HepG2 (cell line): ENCODE data around the gene TSPAN9. TPM values are rescaled to one million over a fixed set of nuclear protein-coding genes. Genes with fewer than 3 reads are reported as not detected.

Source experiments
- ATF1 ChIP-seq: IDR thresholded peaks from 2 replicates; pipeline ENCODE4 v1.6.1; 2016; ENCODE audit warnings: mild to moderate bottlenecking, control low read depth
- HNF4G ChIP-seq, 2 experiments: sonication (generic) in 1 of 2; formaldehyde crosslinking in 1 of 2; IDR thresholded peaks; 2 replicates each; pipeline versions ENCODE4 v1.4.0 to v1.6.1; 2011 to 2020; ENCODE audit warnings: borderline replicate concordance in 2 of 2, low read depth in 2 of 2, mild to moderate bottlenecking in 2 of 2, low read length in 1 of 2, missing genetic modification reagents in 1 of 2, moderate library complexity in 1 of 2
- KDM5B ChIP-seq: sonication (generic); formaldehyde crosslinking; IDR thresholded peaks from 2 replicates; pipeline ENCODE4 v1.4.0; 2020; ENCODE audit warnings: missing genetic modification reagents, mild to moderate bottlenecking, borderline replicate concordance
- NR2C2 ChIP-seq: sonication (generic); formaldehyde crosslinking; IDR thresholded peaks from 2 replicates; pipeline ENCODE4 v1.4.0; 2020; ENCODE audit warnings: missing genetic modification reagents, mild to moderate bottlenecking, moderate library complexity, borderline replicate concordance
- POLR2AphosphoS5 ChIP-seq: IDR thresholded peaks from 2 replicates; pipeline ENCODE4 v1.6.1; 2012; ENCODE audit warnings: low read depth, low read length
- REL ChIP-seq: sonication (generic); formaldehyde crosslinking; conservative IDR thresholded peaks from 2 replicates; pipeline ENCODE4 v1.8.0; 2022; ENCODE audit warnings: mild to moderate bottlenecking, missing genetic modification reagents, moderate library complexity
- ZIK1 ChIP-seq: sonication (generic); formaldehyde crosslinking; IDR thresholded peaks from 2 replicates; pipeline ENCODE4 v1.5.0; 2020; ENCODE audit warnings: mild to moderate bottlenecking, low read depth, missing genetic modification reagents, borderline replicate concordance
- ZNF24 ChIP-seq: fragments of 450-650 bp; IDR thresholded peaks from 2 replicates; pipeline ENCODE4 v1.6.1; 2017; ENCODE audit warnings: antibody characterized with exemption, mild to moderate bottlenecking
- ZNF256 ChIP-seq: sonication (generic); formaldehyde crosslinking; conservative IDR thresholded peaks from 2 replicates; pipeline ENCODE4 v1.4.0; 2020; ENCODE audit warnings: missing genetic modification reagents
- ZNF343 ChIP-seq: sonication (generic); formaldehyde crosslinking; IDR thresholded peaks from 2 replicates; pipeline ENCODE4 v1.4.0; 2020; ENCODE audit warnings: mild to moderate bottlenecking, missing genetic modification reagents
- ZNF44 ChIP-seq: sonication (generic); formaldehyde crosslinking; IDR thresholded peaks from 2 replicates; pipeline ENCODE4 v1.5.1; 2020; ENCODE audit warnings: mild to moderate bottlenecking, missing genetic modification reagents
- ZNF556 ChIP-seq: sonication (generic); formaldehyde crosslinking; IDR thresholded peaks from 2 replicates; pipeline ENCODE4 v1.4.0; 2020; ENCODE audit warnings: mild to moderate bottlenecking, missing genetic modification reagents, borderline replicate concordance
- ZNF567 ChIP-seq: sonication (generic); formaldehyde crosslinking; IDR thresholded peaks from 2 replicates; pipeline ENCODE4 v1.8.1; 2023; ENCODE audit warnings: mild to moderate bottlenecking, missing genetic modification reagents, borderline replicate concordance
- ZSCAN25 ChIP-seq: sonication (generic); formaldehyde crosslinking; IDR thresholded peaks from 2 replicates; pipeline ENCODE4 v1.8.0; 2022; ENCODE audit warnings: mild to moderate bottlenecking, missing genetic modification reagents
- polyA plus RNA-seq, 8 experiments: library from polyadenylated mRNA; depleted of rRNA in 3 of 8; stranded (reverse) in 7 of 8; unstranded in 1 of 8; fragments of >200 nt; fragmentation: Illumina TruSeq in 4 of 8; extraction: Trizol in 4 of 8; gene quantifications; 2 replicates each; pipeline versions ENCODE4 v1.2.1 to v1.2.3, GENCODE V29; 2011 to 2016; ENCODE audit warnings: low read depth in 4 of 8, missing spikeins in 1 of 8, mixed read lengths in 1 of 8; ENCODE audit not compliant: insufficient read depth in 1 of 8
- total RNA-seq, 5 experiments: library from RNA; depleted of rRNA; stranded (reverse); fragments of >200 nt; fragmentation: Illumina TruSeq; extraction: Trizol; gene quantifications; 2 replicates each; pipeline ENCODE4 v1.2.3, GENCODE V29; 2016; ENCODE audit warnings: low read depth in 1 of 5
- TF ChIP-seq, protein P1 (sequence below): fragments of 450-650 bp; IDR thresholded peaks from 2 replicates; pipeline ENCODE4 v1.6.1; 2016
- TF ChIP-seq, protein P2 (sequence below): IDR thresholded peaks from 2 replicates; pipeline ENCODE4 v1.6.1; 2012; ENCODE audit warnings: low read depth, low read length, improper control_type of control experiment
- TF ChIP-seq, protein P3 (sequence below): sonication (generic); formaldehyde crosslinking; IDR thresholded peaks from 2 replicates; pipeline ENCODE4 v1.4.0; 2020; ENCODE audit warnings: mild to moderate bottlenecking, missing genetic modification reagents
- TF ChIP-seq, protein P4 (sequence below): sonication (generic); formaldehyde crosslinking; IDR thresholded peaks from 2 replicates; pipeline ENCODE4 v1.4.0; 2020; ENCODE audit warnings: missing genetic modification reagents, borderline replicate concordance

The TSPAN9 gene
- total and polyA plus RNA-seq, 2 of the 13 experiments (the other 11 are each of a cell fraction or from before 2014, with no cell fraction given), result 18.1 to 42.3 TPM

DNA sequence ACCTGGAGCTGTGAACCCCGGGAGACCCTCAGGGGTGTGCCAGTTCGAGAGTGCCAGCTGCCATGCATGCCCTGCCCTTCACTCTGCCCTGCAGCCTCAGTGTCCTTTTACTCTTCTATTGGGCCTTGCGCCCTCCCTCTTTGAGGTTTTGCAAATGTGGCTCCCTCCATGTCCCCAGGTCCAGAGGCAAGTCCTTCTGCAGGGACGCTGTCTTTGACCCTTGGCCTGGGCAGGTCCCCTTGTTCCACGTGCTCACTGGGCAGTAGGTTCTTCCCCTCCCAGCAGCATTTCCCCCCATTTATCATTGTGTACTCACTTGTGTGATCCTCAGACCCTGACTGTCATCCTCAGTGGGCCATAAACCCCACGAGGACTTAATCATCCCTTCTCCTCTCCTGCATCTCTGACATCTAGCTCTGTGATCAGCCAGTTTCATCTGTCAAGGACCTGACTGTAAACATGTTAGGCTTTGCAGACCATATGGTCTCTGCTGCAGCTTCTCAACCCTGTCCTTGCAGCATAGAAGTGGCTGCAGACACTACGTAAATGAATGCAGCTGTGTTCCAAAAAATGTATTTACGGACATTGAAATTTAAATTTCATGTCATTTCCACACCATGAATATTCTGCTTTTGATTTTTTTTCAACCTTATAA, 36.6 kb downstream of the TSPAN9 start (continued):
- TF ChIP-seq, protein P1, sequence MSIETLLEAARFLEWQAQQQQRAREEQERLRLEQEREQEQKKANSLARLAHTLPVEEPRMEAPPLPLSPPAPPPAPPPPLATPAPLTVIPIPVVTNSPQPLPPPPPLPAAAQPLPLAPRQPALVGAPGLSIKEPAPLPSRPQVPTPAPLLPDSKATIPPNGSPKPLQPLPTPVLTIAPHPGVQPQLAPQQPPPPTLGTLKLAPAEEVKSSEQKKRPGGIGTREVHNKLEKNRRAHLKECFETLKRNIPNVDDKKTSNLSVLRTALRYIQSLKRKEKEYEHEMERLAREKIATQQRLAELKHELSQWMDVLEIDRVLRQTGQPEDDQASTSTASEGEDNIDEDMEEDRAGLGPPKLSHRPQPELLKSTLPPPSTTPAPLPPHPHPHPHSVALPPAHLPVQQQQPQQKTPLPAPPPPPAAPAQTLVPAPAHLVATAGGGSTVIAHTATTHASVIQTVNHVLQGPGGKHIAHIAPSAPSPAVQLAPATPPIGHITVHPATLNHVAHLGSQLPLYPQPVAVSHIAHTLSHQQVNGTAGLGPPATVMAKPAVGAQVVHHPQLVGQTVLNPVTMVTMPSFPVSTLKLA, result no peak
- no peak for TF ChIP-seq ZIK1 (CRISPR knock-in tag)
- no peak for TF ChIP-seq REL (CRISPR knock-in tag)
- TF ChIP-seq ZNF256 (CRISPR knock-in tag), result no peak
- TF ChIP-seq ZNF24, result no peak
- TF ChIP-seq, protein P2, sequence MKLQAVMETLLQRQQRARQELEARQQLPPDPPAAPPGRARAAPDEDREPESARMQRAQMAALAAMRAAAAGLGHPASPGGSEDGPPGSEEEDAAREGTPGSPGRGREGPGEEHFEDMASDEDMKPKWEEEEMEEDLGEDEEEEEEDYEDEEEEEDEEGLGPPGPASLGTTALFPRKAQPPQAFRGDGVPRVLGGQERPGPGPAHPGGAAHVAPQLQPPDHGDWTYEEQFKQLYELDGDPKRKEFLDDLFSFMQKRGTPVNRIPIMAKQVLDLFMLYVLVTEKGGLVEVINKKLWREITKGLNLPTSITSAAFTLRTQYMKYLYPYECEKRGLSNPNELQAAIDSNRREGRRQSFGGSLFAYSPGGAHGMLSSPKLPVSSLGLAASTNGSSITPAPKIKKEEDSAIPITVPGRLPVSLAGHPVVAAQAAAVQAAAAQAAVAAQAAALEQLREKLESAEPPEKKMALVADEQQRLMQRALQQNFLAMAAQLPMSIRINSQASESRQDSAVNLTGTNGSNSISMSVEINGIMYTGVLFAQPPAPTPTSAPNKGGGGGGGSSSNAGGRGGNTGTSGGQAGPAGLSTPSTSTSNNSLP, result no peak
- no peak for TF ChIP-seq ZNF556 (CRISPR knock-in tag)
- peak; percentile 46; the same call in 1 of the 2 replicates for TF ChIP-seq HNF4G (IDR thresholded peaks at IDR 0.05; ENCODE audit: borderline replicate concordance, low read depth, low read length)
- no peak for TF ChIP-seq HNF4G (CRISPR knock-in tag; IDR thresholded peaks at IDR 0.05; ENCODE audit: borderline replicate concordance, low read depth)
- no peak for TF ChIP-seq KDM5B
- no peak for TF ChIP-seq POLR2AphosphoS5
- peak; percentile 33; the same call in 1 of the 2 replicates for TF ChIP-seq NR2C2 (CRISPR knock-in tag)
- TF ChIP-seq, protein P3, sequence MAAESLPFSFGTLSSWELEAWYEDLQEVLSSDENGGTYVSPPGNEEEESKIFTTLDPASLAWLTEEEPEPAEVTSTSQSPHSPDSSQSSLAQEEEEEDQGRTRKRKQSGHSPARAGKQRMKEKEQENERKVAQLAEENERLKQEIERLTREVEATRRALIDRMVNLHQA, result no peak
- TF ChIP-seq ZNF44 (CRISPR knock-in tag), result no peak
- no peak for TF ChIP-seq ZSCAN25
- TF ChIP-seq ZNF343 (CRISPR knock-in tag), result no peak
- TF ChIP-seq, protein P4, sequence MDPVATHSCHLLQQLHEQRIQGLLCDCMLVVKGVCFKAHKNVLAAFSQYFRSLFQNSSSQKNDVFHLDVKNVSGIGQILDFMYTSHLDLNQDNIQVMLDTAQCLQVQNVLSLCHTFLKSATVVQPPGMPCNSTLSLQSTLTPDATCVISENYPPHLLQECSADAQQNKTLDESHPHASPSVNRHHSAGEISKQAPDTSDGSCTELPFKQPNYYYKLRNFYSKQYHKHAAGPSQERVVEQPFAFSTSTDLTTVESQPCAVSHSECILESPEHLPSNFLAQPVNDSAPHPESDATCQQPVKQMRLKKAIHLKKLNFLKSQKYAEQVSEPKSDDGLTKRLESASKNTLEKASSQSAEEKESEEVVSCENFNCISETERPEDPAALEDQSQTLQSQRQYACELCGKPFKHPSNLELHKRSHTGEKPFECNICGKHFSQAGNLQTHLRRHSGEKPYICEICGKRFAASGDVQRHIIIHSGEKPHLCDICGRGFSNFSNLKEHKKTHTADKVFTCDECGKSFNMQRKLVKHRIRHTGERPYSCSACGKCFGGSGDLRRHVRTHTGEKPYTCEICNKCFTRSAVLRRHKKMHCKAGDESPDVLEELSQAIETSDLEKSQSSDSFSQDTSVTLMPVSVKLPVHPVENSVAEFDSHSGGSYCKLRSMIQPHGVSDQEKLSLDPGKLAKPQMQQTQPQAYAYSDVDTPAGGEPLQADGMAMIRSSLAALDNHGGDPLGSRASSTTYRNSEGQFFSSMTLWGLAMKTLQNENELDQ (CRISPR knock-in tag), result no peak
- no peak for TF ChIP-seq ATF1 (CRISPR knock-in tag)
- no peak for TF ChIP-seq ZNF567 (CRISPR knock-in tag)
